NCI-H1436 treated with DMSO at 0.1 percent for 48 hours (cell line): Measurements from ENCODE around the gene CAMKMT.

Experiments
- DNase-seq: peaks from one replicate; lab custom pipeline; 2025; lab: John Stamatoyannopoulos, UW

The CAMKMT gene

DNA sequence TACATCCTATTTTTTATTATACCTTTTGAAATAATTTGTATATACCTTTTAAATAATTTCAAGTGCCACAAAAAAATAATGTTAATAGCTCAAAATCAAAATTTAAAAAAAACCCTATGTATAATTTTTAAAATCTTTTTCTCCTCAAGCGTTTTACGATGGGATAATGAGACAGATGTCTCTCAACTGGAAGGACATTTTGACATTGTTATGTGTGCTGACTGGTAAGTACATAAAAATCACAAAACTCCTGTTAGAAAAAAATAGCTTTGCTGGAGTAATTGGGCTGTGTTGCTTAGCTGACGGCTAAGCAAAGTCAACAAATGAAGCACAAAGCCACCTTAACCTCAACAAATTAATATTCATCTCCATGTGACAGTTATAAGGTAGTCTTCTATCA lies 381.7 kb downstream of the CAMKMT start:
- no peak for DNase-seq

DNA sequence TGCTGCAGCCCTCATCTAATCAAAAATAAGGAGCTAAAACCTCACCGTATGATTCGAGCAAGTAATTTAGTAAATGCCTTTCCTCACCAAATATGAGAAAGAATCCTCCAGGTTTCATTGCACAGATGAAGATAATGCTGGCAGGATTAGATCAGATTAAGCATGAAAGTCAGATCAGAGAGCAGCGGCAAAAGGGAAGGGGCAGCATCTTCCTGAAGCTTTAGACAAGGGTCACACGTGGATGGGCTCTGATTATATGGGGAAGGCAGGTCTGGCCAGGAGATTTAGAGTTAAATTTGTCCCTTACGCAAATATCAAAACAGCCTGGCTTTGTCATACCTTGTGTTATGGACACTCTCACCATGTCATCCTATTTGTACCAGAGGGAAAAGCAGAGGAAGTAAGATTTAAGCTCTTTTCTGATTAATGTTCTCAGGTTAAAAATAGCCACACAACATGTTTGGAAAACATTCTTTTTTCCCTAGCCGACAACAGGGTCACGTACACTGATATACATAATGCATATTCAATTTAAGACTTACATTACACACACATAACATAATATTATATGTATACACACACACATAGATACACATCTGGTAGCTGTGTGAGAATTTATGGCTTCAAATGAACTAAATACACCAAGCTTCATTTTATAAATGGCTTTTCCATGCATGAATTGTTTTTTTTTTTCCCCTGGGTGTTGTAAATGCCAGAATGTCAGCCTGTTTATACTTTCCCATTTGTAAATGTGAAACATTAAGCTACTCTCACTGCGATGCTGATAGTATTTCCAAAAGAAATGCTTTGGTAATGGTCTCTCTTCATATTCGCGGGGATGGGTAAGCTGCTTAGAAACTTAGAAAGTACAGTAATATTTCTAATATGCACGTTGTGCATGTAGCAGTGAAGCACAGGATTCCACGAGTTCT lies 383.5 kb downstream of the CAMKMT start:
- no peak for DNase-seq

DNA sequence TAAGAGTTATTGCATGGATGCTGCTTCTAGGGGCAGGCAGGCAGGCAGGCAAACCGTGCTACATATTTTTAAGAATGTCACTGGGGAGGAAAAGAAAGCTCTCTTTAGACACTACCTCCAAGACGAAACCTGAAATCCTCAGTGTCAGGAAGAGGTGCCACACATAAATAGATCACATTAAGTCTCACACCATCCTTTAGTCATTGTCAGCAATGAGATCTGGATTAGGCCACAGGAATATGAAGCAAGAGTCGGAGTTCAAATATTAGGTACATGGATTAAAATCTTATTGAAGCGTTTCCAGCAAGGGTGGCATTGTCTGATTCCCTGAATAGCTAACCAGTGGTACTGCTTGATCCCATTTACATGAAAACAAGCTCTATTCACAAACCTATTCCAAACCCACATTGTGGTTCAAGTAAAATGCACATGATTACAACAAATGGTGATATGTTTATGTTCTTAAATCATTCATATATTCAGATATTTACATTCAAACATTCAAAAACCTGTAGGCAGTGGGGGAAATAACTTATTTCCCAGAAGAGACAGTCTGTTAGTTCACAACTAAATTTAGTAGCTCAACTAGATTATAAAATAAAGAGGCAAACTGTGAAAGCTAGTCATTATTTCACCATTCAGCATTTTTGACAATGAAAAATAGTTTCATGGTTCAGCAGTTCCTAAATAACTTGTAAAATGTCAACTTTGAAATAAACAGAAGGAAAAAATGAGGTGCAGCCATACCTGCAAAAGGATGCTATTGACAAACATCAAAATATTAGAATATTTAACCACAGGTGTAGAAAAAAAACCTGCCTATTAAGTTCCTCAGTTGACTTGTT lies 384.4 kb downstream of the CAMKMT start:
- DNase-seq: no peak

DNA sequence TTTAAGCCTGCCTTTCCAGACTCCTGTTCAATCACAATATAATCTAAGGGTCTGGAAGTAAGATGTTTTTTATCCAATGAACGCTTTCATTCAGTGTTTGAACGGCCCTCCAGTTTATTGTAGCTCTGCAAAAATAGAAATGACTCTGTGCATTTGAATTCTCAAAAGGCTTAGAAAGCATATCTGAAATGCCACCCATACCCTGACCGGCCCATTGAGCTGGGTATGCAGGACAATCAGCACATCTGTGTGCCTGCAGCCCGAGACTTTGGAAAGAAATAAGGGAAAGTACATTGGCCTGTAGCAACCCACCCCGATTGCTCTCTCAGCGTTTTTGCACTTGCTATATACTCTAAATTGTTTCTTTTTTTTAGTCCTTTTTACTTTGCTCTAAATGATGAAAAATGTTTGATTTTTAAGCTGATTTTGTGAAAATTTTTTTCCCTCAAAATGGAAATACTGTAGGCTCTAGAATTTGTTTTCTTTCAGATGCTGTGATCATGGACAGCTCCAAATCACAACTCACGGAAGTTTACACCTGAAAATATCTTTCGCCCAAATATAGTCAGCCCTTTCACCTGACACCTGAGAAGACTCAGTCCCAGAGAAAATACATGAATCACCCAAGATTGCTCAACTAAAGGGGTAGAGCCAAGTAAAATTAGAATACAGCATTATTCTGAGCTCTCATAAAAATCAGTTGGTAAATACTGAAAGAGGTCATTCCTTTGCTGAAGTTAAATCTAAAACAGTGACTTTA lies 385.3 kb downstream of the CAMKMT start:
- DNase-seq: no peak

DNA sequence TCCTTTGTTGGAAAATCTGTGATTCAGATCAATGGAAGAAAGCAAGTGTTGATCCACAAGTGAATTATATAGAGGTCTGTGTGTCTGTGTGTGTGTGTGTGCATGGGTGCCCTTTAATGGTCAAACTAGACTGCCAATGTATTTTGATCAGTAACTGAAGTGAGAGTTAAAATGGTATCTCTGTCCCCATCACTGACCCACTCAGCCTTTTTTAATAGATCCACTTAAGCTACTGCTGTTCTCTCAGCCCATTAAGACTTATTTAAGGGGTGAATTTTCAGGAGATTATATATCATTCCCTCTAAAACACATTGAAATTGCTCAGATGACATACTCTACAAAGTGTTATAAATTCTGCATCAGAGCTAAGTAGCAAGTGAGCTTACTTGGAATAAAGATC lies 386.0 kb downstream of the CAMKMT start:
- DNase-seq: no peak

DNA sequence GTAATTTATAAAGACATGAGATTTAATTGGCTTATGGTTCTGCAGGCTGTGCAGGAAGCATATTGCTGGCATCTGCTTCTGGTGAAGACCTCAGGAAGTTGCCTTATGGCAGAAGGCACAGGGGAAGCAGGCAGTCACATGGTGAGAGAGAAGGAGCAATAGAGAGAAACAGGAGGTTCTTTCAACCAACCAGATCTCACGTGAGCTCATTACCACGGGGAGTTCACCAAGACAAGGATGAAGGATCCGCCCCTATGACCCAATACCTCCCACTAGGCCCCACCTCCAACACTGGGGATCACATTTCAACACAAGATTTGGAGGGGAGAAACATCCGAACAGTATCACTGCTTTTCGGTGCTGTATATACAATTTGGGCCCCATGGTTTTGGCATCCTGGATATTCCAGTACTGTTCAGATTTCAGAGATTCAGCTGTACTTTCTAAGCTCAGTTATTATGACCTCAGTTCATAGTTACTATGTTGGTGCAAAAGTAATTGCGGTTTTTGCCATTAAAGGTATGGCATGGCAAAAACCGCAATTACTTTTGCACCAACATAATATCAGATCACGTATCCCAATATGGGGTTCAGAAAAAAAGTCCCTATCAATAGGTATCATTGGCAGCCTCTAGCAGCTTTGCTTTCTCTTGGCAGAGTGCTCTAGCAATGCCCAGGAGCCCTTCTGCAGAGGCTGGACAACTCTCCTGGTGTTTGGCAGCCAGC lies 390.2 kb downstream of the CAMKMT start:
- DNase-seq: no peak

DNA sequence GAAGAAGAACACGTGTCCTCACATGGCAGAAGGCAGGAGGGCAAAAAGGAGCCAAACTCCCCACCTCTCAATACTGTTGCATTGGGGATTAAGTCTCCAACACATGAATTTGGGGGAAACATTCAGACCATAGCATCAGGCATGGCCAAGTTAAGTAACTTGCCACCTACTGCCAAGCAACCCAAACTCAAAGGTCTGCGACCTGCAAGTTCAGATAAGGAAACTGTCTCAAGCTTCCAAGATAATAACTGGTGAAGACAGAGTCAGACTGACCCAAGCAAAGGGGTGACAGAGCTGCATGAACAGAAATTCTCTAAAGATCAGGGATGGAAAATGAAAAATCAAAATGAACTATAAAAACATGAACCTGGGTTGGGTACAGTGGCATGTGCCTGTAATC lies 391.0 kb downstream of the CAMKMT start:
- no peak for DNase-seq

DNA sequence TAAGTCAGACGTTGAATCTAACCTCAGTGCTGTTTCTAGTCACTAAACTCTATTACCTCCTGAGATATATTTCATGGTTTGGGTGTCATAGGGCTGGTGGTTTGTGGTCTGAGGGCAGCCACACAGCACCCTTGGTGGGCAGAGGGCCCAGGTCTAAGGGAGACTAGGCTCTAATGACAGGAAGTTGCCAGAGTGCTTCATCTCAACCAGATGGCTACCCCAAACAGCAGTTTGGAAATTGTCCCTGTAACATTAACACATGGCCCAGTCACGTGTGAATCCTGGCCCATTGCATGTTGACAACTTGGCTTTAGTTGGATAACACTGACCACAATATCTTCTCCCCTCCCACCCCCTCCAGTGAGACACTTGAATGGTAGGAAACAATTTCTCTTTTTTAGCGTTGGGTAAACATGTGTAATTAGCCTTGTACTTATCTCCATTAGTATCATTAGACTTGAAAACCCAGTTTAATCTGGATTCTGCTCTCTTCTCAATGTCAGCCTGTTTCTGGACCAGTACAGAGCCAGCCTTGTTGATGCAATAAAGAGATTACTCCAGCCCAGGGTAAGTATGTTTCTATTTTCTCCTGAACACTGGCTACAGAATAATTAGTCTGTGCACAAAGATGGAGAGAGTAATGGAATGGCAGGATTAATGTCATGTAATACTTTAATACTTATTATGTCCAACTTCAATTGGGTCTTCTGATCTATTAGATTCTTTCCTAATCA lies 392.0 kb downstream of the CAMKMT start:
- no peak for DNase-seq

DNA sequence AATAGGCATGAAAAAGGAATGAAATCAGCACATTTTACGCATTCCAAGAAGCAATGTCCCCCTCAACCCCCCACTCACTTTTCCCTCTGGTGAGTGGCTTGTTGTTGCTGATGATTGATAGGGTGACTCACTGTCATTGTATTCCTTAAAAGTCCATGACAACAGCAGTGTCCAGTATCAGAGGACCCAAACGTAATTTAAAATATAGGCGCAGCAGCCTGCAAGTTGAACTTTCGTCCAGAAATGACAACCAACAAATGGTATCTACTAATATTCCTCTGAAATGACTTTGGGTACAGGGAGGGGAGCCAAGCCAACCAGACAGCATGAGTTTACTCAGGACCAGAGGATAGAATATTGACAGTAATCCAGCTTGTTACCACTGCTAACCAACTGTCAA lies 396.8 kb downstream of the CAMKMT start:
- no peak for DNase-seq

DNA sequence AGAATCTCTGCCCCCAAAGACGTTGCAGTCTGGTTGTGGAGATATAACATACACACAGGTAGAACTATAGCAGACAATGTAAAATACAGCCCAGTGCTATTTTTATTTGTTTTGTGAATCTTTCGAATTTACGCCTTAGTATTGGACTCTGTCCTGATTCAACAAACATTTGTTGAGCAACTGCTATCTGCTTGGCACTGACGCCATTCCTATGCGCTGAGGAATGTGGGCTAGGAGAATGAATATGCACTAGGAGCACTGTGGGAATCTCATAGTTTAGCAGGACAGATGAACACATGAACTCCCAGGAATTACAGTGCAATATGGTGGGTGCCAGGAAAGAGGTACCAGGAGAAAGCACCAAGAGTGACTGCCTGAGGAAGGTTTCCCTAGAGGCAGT lies 398.1 kb downstream of the CAMKMT start:
- DNase-seq: no peak

DNA sequence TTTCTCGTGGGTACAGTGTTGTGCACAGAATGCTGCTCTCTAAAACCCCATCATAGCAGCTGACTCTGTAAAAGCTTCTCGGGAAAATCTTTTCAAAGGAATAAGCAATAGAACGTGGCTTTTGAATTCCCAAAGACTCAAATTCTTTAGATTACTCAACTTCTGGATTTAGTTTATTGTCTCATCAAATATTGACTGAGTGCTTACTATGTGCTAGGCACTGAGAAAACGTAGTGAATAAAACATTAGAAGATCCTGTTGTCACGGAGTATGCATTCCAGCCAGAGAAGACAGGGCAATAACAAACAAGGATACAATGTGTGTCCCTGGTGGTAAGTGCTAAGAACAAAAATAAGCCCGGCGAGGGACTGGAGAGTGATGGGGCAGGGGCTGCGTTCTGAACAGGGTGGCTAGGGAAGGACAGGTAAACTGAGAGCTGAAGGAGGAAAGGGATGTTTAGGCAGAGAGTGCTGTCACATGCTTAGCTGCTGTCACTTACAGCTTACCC lies 401.6 kb downstream of the CAMKMT start:
- DNase-seq: no peak

DNA sequence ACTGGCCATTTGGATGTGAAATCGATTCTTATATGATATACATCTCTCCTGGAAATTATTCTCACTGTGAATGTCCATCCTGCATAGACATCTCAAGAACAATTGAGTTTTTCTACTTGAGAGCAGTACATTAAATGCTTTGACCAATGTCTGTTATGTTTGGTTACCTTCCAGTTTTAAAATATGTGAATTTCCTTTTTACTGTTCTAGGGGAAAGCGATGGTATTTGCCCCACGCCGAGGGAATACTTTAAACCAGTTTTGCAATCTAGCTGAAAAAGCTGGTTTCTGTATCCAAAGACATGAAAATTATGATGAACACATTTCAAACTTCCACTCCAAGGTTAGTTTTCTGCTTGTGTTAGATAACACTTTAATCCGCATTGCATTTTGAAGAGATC lies 404.5 kb downstream of the CAMKMT start:
- DNase-seq: no peak

DNA sequence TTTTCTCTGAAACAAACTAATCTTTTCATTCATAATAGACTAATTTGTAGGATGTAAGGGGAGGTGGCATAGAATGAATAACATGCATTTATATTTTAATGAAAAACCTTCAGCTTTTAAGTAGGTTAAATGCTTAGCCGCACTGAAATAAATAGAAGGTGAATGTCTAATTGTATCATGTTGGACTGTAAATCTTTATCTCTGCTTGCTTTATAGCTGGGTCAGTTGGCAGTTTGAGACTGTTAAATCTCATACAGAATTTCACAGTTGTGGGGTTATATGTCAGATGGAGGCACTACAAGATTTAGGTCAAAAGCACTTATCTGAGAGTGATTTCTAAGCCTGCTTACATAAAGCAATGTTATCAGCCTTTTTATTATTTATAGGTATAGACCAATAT lies 405.0 kb downstream of the CAMKMT start:
- no peak for DNase-seq

DNA sequence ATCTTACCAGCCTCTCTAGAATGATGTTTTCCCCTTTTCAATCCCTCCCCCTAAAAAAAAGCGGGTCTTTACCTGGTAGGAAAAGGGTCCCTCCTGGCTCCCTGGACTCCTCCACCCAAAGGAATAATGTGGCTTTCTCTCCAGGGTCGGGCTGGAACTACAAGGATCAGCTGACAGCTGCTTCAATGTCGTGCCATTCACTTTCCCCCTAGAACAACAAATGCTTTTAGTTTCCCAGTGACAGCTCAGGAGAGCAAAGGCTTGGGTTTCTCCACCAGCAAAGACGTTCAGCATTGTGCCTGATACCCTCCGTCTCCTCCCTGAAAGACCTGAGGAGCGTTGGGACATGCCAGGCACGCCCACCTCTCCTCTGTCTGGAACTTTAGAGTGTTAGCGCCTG lies 405.9 kb downstream of the CAMKMT start:
- DNase-seq: no peak

DNA sequence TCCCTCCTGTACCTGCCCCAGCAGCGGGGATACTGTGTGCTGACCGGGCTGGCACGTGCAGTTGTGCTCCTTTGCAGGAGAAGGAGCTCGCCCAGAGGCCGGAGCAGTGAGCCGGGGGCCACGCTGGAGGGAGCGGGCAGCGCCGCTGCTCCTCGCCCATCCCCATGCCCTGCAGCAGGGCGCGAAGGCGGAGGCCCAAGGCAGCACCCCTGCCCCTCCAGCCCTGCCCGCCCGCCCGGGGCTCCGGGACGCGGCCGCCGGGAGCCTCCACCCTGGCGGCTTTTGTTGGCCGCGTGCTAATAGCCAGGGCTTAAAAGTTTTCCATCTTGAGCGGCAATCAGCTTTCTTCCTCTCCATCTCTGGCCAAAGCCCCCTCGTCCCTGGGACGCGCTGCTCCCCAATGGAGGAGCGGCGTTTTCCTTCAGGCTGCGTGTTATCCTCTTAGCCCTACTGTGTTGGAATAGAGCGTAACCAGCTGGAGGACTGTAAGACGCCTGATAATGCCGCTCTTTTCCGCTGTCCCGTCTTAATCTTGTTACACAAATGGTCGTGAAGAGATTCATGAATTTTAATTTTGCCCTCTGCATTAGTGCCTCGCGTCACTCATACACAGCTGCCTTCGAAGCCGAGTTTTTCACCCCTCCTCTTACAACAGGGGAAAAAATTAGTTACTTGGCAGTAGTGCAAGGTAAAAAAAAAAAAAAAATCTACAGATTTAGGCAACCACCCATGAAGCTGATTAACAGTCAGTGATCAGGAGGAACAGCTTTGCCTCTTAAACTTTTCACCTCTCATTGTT lies 406.9 kb downstream of the CAMKMT start:
- no peak for DNase-seq

DNA sequence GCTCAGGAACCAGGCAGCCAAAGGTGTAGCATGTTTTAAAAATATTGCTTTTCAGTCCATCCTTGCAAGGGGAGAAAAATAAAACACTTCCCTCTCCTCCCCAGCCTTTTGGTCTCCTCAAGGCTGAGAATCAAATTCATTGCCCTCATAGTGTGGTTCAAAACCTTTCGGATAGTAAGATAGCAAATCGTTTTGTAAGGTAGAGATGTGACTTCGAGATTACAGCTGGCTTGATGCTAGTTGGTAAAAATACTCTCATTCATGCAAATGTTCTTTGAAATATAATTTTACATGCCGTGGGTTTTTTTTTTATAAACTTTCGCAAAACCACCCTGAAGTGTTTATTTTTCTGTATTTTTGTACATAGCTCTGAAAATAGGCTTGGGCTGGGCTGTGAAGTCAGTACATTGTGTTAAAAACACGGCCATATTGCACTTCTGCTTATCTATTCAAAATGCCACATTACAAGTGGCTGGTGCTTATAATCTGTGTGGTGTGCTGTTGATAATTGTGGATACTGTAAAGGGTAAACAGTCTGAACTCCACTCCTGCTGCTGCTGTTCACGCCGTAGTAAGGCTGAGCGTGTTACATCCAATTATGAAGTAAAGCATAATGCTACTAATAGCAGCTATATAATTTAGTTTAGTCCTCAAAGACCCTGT lies 407.7 kb downstream of the CAMKMT start:
- peak; percentile 42 for DNase-seq

DNA sequence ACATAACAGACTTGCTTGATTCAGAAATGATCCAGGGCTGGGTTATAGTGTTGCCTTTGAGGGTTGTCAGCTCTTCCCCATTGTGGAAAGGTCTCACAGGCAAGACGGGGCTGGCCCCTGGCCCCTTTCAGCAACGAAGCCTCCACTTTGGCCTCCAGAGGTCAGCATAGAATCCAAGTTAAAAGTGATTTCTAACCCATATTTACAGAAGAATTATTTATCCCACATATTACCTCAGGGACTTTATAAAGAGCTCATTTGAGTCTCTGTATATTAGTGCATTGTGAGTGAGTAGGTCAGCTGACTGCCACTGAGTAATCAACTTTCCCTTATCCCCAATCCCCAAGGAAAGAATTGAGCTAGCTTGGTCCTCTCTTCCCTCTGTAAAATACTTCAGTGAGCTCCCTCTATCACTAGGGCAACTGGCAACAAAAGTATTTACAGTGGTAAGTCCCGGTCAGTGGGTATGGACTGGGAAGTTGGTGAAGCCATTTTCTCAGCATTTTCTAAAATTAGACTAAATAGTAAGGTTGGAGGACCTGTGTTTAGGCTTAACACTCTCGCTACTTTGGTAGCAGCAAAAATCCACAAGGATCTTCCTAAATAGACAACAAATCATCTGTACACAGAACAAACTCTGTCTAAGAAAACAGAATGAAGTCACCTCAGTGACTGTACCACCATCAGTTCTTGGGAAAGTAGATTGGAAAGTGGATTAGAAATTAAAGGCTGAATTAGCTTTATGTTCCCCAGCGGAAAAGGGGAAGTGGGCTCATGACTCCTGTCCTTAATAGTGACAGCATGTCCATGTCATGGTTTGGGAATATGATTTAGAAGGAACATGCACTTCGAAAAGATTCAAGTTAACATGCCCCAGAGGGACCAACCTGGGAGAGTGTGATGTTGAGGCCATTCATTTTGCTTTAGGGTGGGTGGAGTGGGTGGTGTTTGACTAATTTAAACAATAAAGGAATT lies 408.8 kb downstream of the CAMKMT start:
- DNase-seq: peak; percentile 58

DNA sequence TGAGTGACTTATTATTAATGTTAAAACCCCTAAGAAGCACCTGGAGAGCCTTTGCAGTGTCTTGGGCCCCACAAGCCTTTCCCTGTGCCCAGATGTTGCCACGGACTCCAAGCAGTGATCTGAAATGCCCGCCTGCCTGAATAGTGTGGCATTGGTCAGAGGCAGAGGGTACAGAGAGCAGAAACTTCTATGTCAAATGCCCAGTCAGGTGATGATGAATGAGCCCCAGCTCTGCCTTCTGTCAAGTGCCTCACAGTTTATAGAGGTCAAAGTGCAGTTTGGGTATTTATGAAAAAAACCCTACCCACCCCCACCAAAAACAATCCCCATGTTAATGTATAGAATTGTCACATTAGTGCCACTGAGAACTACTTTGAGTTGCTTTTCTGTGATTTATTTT lies 409.8 kb downstream of the CAMKMT start:
- no peak for DNase-seq
